ENCODE data around the gene HSCB.
"Not testable (repeated sequence)": the region's sequence is repeated elsewhere in the genome, so short reads cannot be mapped to it uniquely, and the experiment has no call there.

The HSCB gene

DNA sequence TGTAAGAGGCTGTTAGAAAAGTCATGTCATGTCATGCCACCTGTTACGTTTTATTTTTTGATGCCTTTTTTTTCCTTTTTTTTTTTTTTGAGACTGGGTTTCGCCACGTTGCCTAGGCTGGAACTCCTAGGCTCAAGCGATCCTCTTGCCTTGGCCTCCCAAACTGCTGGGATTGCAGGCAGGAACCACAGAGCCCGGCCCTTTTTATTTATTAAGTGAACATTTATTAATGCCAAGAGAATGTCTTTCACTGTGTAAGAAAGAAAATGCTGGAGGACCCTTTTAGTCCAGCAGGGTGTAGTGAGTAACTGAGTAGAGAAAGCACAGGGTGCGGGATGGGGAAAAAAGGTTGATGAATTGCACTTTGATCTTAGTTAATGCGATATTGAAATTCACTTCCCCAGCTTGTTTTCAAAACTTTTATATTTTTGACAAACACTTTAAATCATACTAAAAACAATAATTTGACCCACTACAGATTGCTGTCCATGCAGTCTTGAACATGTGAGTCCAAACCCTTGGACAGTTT, 60.8 kb downstream of the HSCB start:
- Histone ChIP-seq H4K20me1 (ENCODE audit: low read depth, low read length) (no peaks in the 10 kb centered on the region; the same call in 1 of the 2 replicates), H3K4me3 (ENCODE audit: insufficient read depth, low read length, poor library complexity, severe bottlenecking) (no peak overlapping the region), H3K4me2 (ENCODE audit: low read depth, low read length, poor library complexity, severe bottlenecking) (peak overlapping the region; percentile 72), H3F3A (ENCODE audit: insufficient read depth) (peaks cover 2% of the 10 kb centered on the region; the same call in 1 of the 2 replicates), H3K36me3 (ENCODE audit: low read length) (no peaks in the 10 kb centered on the region), H3K9ac (ENCODE audit: low read length) (no peak overlapping the region), H3K9me3 (ENCODE audit: insufficient read depth, low read length) (no peaks in the 10 kb centered on the region), H3K9me2 (replicated peaks; ENCODE audit: insufficient read depth, low read length) (no peaks in the 10 kb centered on the region), H3K79me2 (ENCODE audit: insufficient read depth, low read length) (0 out of 2 replicates have a peak, but pooled peaks cover 6% of the 10 kb centered on the region), H3K27me3 (ENCODE audit: low read length) (no peaks in the 10 kb centered on the region), H3K27ac (ENCODE audit: low read depth, low read length) (no peak overlapping the region), H2AFZ (ENCODE audit: low read depth, low read length, severe bottlenecking) (no peak overlapping the region)
- TF ChIP-seq, protein P1, sequence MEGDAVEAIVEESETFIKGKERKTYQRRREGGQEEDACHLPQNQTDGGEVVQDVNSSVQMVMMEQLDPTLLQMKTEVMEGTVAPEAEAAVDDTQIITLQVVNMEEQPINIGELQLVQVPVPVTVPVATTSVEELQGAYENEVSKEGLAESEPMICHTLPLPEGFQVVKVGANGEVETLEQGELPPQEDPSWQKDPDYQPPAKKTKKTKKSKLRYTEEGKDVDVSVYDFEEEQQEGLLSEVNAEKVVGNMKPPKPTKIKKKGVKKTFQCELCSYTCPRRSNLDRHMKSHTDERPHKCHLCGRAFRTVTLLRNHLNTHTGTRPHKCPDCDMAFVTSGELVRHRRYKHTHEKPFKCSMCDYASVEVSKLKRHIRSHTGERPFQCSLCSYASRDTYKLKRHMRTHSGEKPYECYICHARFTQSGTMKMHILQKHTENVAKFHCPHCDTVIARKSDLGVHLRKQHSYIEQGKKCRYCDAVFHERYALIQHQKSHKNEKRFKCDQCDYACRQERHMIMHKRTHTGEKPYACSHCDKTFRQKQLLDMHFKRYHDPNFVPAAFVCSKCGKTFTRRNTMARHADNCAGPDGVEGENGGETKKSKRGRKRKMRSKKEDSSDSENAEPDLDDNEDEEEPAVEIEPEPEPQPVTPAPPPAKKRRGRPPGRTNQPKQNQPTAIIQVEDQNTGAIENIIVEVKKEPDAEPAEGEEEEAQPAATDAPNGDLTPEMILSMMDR (IDR thresholded peaks at IDR 0.05; ENCODE audit: insufficient read depth, low read length, poor library complexity, severe bottlenecking), result no peak
- TF ChIP-seq EZH2phosphoT487 (conservative IDR thresholded peaks at IDR 0.05; ENCODE audit: low read length), result no peak

DNA sequence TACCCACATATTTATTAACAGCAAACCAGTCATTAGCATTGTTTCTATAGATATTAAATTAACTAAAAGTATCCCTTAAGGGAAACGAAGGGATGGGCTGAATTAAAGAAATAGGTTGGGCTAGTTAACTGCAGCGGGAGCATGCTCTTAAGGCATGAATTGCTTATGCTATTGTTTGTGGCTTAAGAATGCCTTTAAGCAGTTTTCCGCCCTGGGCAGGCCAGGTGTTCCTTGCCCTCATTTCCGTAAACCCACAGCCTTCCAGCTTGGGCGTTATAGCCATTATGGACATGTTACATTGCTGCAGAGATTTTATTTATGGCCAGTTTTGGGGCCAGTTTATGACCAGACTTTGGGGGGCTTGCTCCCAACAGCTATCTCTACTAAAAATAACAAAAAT, 63.6 kb downstream of the HSCB start:
- not testable (repeated sequence) for H3K9ac ChIP-seq (ENCODE audit: low read length); H4K20me1 ChIP-seq (ENCODE audit: low read depth, low read length); H3K9me3 ChIP-seq (ENCODE audit: insufficient read depth, low read length); H3K79me2 ChIP-seq (ENCODE audit: insufficient read depth, low read length); H3K9me2 ChIP-seq (replicated peaks; ENCODE audit: insufficient read depth, low read length); H3K27ac ChIP-seq (ENCODE audit: low read depth, low read length); H3K27me3 ChIP-seq (ENCODE audit: low read length); H3K36me3 ChIP-seq (ENCODE audit: low read length); H3K4me2 ChIP-seq (ENCODE audit: low read depth, low read length, poor library complexity, severe bottlenecking); H2AFZ ChIP-seq (ENCODE audit: low read depth, low read length, severe bottlenecking); H3K4me3 ChIP-seq (ENCODE audit: insufficient read depth, low read length, poor library complexity, severe bottlenecking); H3F3A ChIP-seq (ENCODE audit: insufficient read depth)
